ENCODE measurements around the gene HBD.

Gene HBD

DNA sequence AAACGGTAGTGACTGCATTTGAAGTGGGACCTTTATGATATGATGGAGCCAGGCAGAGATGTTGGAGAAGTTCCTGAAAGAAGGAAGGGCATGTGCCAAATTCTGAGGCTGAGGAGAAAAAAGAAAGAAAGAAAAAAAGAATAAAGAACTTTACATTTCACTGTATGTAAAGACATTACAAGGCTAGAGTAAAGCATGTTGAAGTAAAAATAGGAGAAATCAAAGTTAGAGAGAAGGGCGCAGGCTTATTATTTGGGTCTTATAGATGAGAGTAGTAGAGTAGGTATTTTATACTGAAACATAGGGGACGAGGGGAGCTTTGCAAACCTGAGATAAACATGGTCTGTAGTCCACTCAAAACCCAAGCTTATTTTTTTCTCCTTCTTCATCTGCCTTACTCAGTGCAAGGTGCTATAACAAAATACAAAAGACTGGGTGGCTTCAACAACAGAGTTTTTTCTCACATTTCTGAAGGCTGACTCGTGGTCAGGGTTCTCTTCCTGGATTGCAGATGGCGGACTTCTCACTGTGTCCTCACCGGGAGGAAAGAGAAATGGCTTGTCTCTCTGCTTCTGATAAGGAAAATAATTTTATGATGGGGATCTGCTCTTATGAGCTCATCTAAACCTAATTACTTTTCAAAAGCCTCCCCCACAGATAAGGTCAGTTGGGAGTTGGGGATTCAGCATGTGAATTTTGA lies 12.6 kb upstream of the HBD start:
- FAIRE-seq: no peak
- no peak for DNase-seq (ENCODE audit: insufficient read length, low spot score)
- TF ChIP-seq CTCF (IDR thresholded peaks at IDR 0.05; ENCODE audit: insufficient read depth, missing control alignments): no peak

GRCh38 chr11:5245155-5245554 lies 10.9 kb upstream of the HBD start:
- DNase-seq (ENCODE audit: insufficient read length, low spot score): no peak

GRCh38 chr11:5243816-5244180 lies 9.5 kb upstream of the HBD start:
- FAIRE-seq (no peak), DNase-seq (ENCODE audit: insufficient read length, low spot score) (no peak)

More at GRCh38 chr11:5245155-5245554, 10.9 kb upstream of the HBD start:
- FAIRE-seq: no peak
- TF ChIP-seq CTCF (IDR thresholded peaks at IDR 0.05; ENCODE audit: insufficient read depth, missing control alignments): no peak

DNA sequence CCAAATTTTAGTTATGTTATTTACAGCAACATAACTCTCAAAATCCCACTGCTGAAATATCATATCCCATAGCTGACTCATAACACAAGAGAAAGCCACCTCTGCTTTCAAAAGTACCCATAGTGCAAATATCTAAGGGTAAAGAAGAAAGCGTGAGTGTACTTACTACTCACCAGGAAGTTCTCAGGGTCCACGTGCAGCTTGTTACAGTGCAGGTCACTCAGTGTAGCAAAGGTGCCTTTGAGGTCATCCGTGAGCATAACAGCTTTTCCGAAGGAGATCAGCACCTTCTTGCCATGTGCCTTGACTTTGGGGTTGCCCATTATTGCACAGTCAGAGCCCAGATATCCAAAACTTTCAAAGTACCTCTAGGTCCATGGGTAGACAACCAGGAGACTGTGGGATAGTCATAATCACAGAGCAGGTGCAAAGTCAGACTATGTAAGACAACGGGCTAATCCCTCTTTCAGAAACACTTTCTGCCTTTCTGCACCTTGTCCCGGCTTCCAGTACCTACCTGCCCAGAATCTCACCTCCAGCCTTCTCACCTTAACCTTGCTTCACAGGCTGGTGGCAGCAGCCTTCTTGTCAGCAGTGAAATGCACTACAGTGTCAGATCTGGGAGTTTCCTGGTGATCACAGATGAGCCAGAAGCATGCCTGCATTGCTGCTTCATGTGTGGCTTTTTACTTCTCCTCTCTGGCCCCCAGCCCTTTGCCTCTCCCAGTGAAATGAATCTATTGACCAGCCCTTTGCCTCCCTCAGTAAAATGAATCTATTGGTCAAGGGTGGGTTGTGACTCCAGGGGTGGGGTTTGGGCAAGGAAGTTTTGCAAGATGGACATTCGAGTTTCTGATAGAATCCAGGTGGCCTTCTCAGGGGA lies 8.9 kb upstream of the HBD start:
- no peak for TF ChIP-seq CTCF (IDR thresholded peaks at IDR 0.05; ENCODE audit: insufficient read depth, missing control alignments)
- no peak for DNase-seq (ENCODE audit: insufficient read length, low spot score)
- no peak for FAIRE-seq

More at GRCh38 chr11:5243816-5244180, 9.5 kb upstream of the HBD start:
- no peak for TF ChIP-seq CTCF (IDR thresholded peaks at IDR 0.05; ENCODE audit: insufficient read depth, missing control alignments)

GRCh38 chr11:5242208-5242607 lies 7.9 kb upstream of the HBD start:
- no peak for TF ChIP-seq CTCF (IDR thresholded peaks at IDR 0.05; ENCODE audit: insufficient read depth, missing control alignments)
- no peak for DNase-seq (ENCODE audit: insufficient read length, low spot score)
- FAIRE-seq: no peak

- FAIRE-seq: no peak
- TF ChIP-seq CTCF (IDR thresholded peaks at IDR 0.05; ENCODE audit: insufficient read depth, missing control alignments): no peak
- DNase-seq (ENCODE audit: insufficient read length, low spot score): no peak
These were observed 7.2 kb upstream of the HBD start for GRCh38 chr11:5241458-5241857.

- TF ChIP-seq CTCF (IDR thresholded peaks at IDR 0.05; ENCODE audit: insufficient read depth, missing control alignments): no peak
- DNase-seq (ENCODE audit: insufficient read length, low spot score): no peak
- FAIRE-seq: no peak
These were observed 6.2 kb upstream of the HBD start for GRCh38 chr11:5240458-5240857.
